NCI-H510A treated with DMSO at 0.1 percent for 48 hours (cell line): ENCODE results near the gene PARD6A.
"Not testable (repeated sequence)": the region's sequence is repeated elsewhere in the genome, so short reads cannot be mapped to it uniquely, and the experiment has no call there.

Experiments
- DNase-seq: peaks from one replicate; lab custom pipeline; 2025; lab: John Stamatoyannopoulos, UW

The PARD6A gene

GRCh38 chr16:67667453-67667816 lies 6.7 kb downstream of the PARD6A start:
- no peak for DNase-seq

DNA sequence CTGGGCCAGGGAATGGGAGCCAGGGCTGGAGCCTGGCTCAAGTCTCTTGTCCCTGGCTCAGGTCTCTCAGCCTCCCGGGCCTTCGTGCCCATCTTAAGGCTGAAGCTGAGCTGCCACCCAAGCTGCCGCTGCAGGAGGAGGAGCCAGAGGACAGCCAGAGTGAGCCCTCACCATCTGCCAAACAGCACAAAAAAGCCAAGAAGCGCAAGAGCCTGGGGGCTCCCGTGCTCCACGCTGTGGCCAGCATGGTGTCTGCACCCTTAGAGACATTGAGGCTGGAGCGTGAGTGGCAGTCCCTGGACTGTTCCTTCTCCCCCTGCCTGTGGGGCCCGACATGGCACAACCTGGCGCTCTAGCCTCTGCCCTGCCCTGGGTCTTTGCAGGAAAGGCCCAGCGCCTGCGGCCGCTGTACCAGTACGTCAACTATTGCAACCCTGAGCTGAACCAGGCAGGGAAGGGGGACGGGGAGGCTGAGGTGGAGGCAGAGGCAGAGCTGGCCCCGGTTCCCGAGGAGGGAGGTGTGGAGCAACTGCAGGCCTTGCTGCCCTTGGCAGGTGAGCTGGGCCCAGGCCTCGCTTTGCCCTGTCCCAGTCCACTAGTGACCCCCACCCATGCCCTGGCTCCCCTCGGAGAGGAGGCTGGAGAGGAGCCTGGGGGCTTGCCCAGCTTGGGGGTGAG lies 7.2 kb downstream of the PARD6A start:
- DNase-seq: peak; percentile 85

DNA sequence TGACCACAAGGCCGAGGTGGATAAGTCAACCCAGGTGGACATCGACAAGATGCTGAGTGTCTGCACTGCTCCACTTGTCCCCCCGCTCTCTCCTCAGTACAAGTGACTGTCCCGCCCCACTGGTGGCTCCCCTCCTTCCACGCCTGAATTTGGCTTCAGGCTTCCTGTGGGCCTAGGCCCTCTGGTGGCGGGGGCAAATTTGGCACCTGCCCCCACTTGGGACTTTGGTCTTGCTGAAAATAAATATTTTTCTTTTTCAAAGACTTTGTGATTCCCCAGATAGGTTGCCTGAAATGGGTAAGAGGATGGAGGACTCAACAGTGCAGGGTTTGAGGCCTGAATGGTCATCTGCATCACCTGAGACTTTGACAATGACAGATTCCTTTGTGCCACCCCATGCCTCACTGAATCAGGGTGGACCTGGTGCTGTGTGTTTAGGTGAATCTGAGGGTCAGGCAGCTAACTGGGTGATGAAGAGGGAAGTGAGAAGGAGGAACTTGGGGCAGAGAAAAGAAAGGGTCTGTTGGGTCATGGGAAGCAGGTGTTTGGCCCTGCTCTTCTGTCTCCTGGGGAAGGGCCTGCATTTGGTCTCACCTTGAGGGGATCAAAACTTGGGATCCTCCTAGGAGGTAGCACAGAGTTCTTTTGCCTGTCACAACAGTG lies 7.9 kb downstream of the PARD6A start:
- no peak for DNase-seq

GRCh38 chr16:67669499-67670101 lies 8.8 kb downstream of the PARD6A start:
- no peak for DNase-seq

DNA sequence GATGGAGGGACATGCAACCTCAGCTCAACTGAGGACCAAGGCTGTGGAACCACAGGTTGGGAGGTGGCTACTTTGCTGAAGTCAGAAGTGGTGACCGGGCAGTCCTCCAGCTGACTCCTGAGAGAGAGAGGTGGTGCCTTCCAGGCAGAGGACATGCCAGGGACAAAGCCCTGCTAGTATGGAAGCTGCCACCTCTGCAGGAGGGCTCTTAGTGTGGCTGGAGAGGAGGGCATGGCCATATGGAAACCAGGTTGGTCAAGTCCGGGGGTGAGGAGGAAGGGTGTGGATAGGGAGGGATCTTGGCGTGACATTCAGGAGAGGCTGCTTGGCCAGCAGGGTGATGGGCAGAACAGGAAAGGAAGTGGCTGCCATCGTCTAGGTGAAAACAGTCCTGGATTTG lies 11.5 kb downstream of the PARD6A start:
- DNase-seq: no peak

DNA sequence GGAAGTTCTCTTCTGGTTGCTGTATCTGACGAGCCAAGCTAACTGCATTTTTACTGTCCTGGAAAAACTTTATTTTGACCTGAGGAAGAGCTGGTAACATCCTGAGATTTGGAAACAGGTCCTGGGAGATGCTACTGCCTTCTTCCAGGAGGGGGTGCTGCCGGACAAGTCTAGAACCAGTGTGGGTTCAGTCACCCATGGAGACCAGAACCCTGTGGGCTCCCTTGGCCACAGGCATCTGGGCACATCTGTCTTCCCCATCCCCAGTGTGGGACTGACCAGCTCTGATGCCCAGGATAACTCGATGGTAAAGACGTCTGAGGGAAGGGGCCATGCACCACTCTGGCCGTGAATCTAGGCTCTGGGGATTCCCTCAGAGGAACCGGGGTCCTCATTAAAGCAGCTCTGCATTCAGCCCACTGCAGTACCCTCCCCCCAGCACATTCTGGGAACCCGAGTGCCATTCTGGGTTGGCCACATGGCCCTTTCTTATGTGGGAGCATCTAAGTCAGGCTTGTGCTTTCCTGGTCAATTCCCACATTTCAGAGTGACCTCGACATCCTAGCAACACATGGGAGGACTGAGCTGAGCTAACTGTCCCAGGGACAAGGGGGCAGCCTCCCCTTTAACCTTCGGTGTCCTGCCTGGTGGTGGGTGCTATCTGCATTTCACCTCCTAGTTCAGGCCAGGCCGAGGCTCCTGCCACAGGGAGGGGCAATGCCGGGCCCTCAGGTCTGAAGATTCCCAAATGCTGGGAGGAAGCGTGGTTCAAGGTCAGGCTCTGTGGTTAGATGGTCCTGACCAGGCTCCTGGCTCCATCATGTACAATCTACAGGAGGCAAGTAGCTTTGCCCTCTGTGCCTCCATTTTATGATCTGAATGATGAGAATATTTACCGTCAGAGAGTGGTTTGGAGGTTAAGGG lies 12.2 kb downstream of the PARD6A start:
- DNase-seq: peak; percentile 45

DNA sequence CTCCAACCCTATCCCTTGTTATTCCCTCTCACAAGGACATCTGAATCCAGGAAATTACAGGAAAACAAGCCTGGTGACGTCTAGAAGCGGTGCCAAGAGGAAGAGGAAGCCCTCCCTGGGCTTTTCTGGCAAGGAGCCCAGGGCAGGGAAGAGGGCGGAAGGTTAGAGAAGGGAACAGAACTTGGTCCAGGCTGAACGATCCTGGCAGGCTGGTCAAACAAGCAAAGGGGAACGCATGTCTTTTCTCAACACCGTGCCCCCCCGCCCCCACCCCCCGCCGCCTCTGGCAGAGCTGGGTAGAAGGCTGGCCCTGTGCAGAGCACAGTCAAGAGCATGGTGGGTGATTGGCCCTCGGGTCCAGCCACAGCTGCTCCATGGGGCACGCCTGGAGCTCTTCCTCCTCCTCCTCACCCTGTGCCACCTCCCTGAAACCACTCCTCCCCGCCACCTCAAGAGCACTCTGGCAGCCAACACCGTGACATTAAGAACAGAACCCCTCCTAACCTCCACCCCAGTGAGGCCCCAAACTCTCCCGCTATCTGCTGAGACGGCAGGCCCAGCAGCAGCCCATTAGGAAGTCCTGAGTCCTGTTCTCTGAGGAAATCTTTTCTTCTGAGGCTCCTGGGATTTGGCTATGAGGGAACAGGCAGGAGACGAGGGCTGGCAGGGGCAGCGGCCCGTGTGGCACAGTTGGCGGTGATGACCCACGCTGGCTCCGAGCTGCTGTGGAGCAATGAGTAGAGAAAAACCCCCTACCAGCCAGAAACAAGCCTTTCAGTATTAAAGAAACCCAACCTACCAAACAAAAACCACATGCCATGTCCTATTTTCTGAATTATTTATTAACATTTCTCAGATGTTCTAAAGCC lies 13.2 kb downstream of the PARD6A start:
- peak; percentile 78 for DNase-seq

- DNase-seq: peak; percentile 37
Measured at GRCh38 chr16:67674851-67675578, 14.3 kb downstream of the PARD6A start.

DNA sequence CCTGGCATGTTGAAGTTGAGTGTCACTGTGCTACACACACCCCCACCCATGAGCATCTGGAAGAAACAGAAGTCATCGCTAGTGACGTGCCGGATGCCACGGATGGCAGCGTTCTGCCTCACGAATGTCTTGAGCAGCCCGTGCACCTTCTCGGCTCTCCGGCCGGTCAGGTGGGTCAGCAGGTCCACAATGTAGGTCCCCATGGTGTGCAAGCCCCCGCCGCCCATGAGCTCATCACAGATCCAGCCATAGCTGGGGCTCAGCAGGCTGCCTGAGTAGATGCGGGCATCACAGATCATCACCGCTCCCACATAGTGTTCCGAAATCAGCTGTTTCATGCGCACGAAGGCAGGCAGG lies 14.8 kb downstream of the PARD6A start:
- DNase-seq: no peak

DNA sequence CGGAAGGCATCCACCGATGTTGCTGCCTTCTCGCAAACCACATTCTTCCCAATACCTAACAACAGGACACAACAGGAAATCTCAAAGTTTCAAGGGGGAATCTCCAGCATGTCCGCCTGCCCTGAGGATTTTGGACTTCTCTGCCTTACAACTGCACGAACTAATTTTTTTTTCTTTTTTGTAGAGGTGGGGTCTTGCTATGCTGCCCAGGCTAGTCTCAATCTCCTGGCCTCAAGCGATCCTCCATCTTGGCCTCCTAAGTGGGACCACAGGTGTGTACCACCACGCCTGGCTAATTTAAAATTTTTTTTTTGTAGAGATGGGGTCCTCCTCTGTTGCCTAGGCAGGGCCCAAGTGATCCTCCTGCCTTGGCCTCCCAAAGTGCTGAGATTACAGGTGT lies 15.2 kb downstream of the PARD6A start:
- no peak for DNase-seq

- no peak for DNase-seq
Measured at GRCh38 chr16:67676516-67676915, 15.8 kb downstream of the PARD6A start.

- no peak for DNase-seq
Measured at GRCh38 chr16:67676939-67677338, 16.2 kb downstream of the PARD6A start.

DNA sequence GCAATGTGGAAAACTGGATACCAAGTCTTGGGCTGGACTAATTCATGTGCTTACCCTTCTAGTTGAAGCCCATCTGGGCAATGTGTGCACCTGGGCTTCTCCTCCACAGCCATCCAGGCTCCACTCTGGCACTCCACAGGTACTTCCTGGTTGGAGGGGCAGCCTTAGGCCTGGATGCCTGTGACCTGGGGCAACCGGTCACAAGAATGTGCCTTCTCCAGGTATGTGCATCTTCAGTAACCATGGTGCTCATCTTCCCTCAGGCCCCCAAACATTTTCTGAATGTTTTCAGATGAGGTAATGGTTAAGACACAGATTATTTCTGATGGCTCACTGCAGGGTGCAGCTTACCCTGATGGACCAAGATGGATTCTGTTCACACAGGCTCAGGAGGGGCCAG lies 17.0 kb downstream of the PARD6A start:
- no peak for DNase-seq

- no peak for DNase-seq
Measured at GRCh38 chr16:67678354-67679023, 17.7 kb downstream of the PARD6A start.

DNA sequence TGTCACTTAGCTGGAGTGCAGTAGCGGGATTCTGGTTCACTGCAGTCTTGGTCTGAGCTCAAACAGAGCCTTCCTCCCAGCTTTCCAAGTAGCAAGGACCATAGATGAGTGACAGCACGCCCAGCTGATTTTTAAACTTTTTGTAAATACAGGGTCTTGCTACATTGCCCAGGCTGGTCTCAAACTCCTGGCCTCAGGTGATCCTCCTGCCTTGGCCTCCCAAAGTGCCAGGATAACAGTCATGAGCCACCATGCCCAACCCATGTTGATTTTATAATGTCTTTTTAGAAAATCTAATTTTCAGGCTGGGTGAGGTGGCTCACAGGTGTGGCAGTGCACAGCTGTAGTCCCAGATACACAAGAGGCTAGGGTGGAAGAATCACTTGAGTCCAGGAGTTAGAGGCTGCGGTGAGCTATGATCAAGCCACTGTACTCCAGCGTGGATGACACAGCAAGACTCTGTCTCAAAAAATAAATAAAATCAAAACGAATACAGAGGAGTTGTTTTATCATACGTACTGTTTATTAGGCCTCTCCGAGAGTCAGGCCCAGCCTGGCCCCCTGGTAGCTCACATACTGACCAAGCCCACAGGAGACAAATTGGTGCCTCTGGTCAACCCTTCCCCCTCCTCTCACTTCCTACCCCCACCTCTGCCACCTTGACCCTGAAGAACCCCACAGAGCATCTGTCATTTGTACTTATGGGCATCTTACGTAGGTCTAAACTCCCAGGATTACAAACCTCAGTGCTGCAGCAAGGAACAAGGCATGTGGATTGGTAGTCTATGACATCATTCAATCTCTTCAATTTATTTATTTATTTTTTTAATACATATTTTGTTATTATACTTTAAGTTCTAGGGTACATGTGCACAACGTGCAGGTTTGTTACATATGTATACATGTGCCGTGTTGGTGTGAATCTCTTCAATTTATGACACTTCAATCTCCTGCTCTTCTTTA lies 19.5 kb downstream of the PARD6A start:
- DNase-seq: no peak

GRCh38 chr16:67683767-67684166 lies 23.0 kb downstream of the PARD6A start:
- no peak for DNase-seq

- no peak for DNase-seq
Measured at GRCh38 chr16:67685388-67686112, 24.8 kb downstream of the PARD6A start.

GRCh38 chr16:67693517-67694285 lies 32.9 kb downstream of the PARD6A start:
- not testable (repeated sequence) for DNase-seq
